ENCODE measurements around the gene PRR12. TPM values are rescaled to one million over a fixed set of nuclear protein-coding genes. Genes with fewer than 3 reads are reported as not detected.

Gene PRR12
- total RNA-seq, 1 donor = 3.0 TPM

DNA sequence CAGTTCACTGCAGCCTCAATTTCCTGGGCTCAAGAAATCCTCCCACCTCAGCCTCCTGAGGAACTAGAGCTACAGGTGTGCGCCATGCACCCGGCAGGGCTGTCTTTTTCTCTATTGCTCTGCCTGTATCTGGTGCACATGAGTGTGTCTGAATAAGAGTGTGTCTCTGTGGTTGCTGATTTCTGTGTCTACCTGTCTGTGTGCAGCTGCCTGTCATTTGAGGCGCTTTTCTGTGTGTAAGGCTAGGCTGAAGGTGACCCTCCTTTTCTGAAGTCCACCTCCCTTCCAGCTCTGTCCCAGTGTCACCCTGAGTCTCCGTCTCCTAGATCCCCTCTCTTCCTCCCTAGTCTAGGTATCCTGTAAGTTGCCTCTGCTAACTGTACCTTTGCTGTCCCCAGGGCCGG is 1.5 kb upstream of the PRR12 start:
- no peak for DNase-seq (ENCODE audit: low read depth)
- no peak overlapping the region for H3K4me3 ChIP-seq (ENCODE audit: low read depth, low read length)
- TF ChIP-seq, protein P1, sequence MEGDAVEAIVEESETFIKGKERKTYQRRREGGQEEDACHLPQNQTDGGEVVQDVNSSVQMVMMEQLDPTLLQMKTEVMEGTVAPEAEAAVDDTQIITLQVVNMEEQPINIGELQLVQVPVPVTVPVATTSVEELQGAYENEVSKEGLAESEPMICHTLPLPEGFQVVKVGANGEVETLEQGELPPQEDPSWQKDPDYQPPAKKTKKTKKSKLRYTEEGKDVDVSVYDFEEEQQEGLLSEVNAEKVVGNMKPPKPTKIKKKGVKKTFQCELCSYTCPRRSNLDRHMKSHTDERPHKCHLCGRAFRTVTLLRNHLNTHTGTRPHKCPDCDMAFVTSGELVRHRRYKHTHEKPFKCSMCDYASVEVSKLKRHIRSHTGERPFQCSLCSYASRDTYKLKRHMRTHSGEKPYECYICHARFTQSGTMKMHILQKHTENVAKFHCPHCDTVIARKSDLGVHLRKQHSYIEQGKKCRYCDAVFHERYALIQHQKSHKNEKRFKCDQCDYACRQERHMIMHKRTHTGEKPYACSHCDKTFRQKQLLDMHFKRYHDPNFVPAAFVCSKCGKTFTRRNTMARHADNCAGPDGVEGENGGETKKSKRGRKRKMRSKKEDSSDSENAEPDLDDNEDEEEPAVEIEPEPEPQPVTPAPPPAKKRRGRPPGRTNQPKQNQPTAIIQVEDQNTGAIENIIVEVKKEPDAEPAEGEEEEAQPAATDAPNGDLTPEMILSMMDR (IDR thresholded peaks at IDR 0.05; ENCODE audit: insufficient read depth, low read depth, low read length) = no peak

- TF ChIP-seq, protein P1 (IDR thresholded peaks at IDR 0.05; ENCODE audit: insufficient read depth, low read depth, low read length) = no peak
- DNase-seq (ENCODE audit: low read depth) = peak; percentile 95
- peak overlapping the region; percentile 87 for H3K4me3 ChIP-seq (ENCODE audit: low read depth, low read length)
These were observed 661 bp upstream of the PRR12 start for GRCh38 chr19:49590071-49590970.

- TF ChIP-seq, protein P1 (IDR thresholded peaks at IDR 0.05; ENCODE audit: insufficient read depth, low read depth, low read length) = no peak
- H3K4me3 ChIP-seq (ENCODE audit: low read depth, low read length) = peak overlapping the region; percentile 87
- DNase-seq (ENCODE audit: low read depth) = peak; percentile 35
These were observed 926 bp downstream of the PRR12 start for GRCh38 chr19:49591731-49592485.

- peak overlapping the region; percentile 87 for H3K4me3 ChIP-seq (ENCODE audit: low read depth, low read length)
- peak; percentile 18 for DNase-seq (ENCODE audit: low read depth)
- TF ChIP-seq, protein P1 (IDR thresholded peaks at IDR 0.05; ENCODE audit: insufficient read depth, low read depth, low read length) = no peak
These were observed 1.7 kb downstream of the PRR12 start for GRCh38 chr19:49592486-49593232.

DNA sequence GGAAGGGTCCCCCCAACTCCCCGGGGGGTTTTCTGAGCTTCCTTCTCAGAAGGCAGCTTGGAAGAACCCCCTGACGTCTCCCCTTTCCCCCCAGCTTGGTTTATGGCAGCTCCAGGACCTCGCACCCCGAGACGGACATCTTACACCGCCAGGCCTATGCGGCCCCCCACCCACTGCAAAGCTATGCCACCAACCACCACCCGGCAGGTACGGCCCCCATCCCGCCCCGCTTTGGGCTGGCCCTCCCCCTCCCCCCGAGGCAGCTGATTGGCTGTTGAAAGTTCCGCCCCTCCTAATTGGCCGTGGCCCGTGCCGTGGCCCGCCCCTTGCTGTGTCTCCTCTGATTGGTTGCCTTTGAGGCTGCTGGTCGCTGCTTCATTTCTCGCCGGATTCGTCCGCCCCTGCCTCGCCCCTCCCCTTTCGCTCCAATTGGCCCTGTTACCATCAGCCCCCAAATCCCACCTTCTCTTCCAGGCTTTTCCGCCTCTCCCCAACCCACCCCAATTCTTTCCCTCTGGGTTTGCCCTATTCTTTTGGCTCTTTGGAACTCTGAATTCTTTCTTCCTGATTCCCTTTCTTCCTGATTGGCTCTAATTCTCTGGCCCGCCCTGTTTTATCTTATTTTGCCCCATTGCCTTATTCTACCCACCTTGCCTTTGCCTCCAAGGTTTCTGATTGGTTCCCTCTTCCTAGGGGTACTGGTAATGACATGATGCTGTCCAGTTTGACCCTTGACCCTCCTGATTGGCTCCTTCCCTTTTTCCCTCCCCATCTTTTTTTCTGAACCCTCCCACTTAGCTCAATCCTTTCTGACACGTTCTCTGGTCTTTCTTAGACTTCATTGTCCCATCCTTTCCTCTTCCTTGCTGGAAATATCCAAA is 2.5 kb downstream of the PRR12 start:
- DNase-seq (ENCODE audit: low read depth) = peak; percentile 90
- TF ChIP-seq, protein P1 (IDR thresholded peaks at IDR 0.05; ENCODE audit: insufficient read depth, low read depth, low read length) = no peak
- H3K4me3 ChIP-seq (ENCODE audit: low read depth, low read length) = peak overlapping the region; percentile 87
